ENCODE measurements around the gene GTF3C1.

The GTF3C1 gene

GRCh38 chr16:27515874-27516353 lies 33.8 kb downstream of the GTF3C1 start:
- H3K36me3 ChIP-seq (ENCODE audit: control insufficient read depth, insufficient read depth, low read length), result peaks cover 20% of the 10 kb centered on the region
- no peaks in the 10 kb centered on the region for H3K4me1 ChIP-seq (ENCODE audit: control insufficient read depth, insufficient read depth, low read length)

DNA sequence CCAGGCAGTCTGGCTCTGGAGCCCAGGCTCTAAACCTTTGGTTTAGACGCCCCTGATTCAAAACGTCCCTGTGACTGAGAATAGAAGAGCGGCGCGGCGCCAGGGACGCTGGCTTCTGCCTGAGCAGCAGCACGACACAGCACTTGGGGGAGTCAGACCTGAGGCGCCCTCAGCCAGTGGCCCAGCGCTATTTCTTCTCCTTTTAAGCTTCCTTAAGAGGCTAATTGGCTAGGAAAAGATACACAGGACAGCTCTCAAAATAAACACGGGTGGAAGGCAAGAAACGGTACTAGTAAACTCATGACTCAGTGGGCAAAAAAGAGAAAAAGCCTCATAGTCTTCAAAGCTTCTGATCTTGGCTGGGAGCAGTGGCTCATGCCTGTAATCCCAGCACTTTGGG lies 34.9 kb downstream of the GTF3C1 start:
- no peaks in the 10 kb centered on the region for H3K27me3 ChIP-seq (ENCODE audit: control insufficient read depth, insufficient read depth, low read length)
- H3K4me3 ChIP-seq (ENCODE audit: low read depth, low read length), result no peak overlapping the region
- H3K9me3 ChIP-seq (ENCODE audit: control insufficient read depth, insufficient read depth, low read length), result no peaks in the 10 kb centered on the region
- no peaks in the 10 kb centered on the region for H3K4me1 ChIP-seq (ENCODE audit: control insufficient read depth, insufficient read depth, low read length)
- peaks cover 20% of the 10 kb centered on the region for H3K36me3 ChIP-seq (ENCODE audit: control insufficient read depth, insufficient read depth, low read length)
- H3K9ac ChIP-seq (ENCODE audit: low read depth, low read length), result no peak overlapping the region

More at GRCh38 chr16:27515874-27516353, 33.8 kb downstream of the GTF3C1 start:
- Histone ChIP-seq H3K4me3 (ENCODE audit: low read depth, low read length) (no peak overlapping the region), H3K9ac (ENCODE audit: low read depth, low read length) (no peak overlapping the region), H3K9me3 (ENCODE audit: control insufficient read depth, insufficient read depth, low read length) (no peaks in the 10 kb centered on the region), H3K27me3 (ENCODE audit: control insufficient read depth, insufficient read depth, low read length) (no peaks in the 10 kb centered on the region)

- Histone ChIP-seq H3K9ac (ENCODE audit: low read depth, low read length) (no peak overlapping the region), H3K36me3 (ENCODE audit: control insufficient read depth, insufficient read depth, low read length) (peaks cover 35% of the 10 kb centered on the region)
These were observed 37.9 kb downstream of the GTF3C1 start for GRCh38 chr16:27511657-27512448.

DNA sequence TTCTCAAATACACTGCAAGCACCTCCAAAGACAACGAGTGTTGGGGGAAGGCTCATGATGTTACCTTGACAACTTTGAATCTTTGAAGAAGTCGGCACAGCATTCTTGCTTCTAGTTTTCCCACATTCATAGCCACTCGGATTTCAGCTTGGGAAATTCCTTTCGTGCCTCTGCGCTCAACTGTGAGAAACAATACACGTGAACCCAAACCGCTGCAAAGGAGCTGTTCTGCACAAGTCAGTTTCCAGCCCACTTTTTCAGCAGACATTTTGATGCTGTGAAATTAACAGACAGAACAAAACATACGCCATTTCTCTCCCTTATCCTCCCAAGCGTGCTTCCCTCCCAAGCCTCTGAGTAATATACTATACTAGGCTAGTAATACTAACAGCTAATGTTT lies 41.2 kb downstream of the GTF3C1 start:
- Histone ChIP-seq H3K9ac (ENCODE audit: low read depth, low read length) (no peak overlapping the region), H3K9me3 (ENCODE audit: control insufficient read depth, insufficient read depth, low read length) (no peaks in the 10 kb centered on the region), H3K36me3 (ENCODE audit: control insufficient read depth, insufficient read depth, low read length) (peaks cover 58% of the 10 kb centered on the region), H3K27me3 (ENCODE audit: control insufficient read depth, insufficient read depth, low read length) (no peaks in the 10 kb centered on the region), H3K4me1 (ENCODE audit: control insufficient read depth, insufficient read depth, low read length) (no peaks in the 10 kb centered on the region), H3K4me3 (ENCODE audit: low read depth, low read length) (no peak overlapping the region)

More at GRCh38 chr16:27511657-27512448, 37.9 kb downstream of the GTF3C1 start:
- H3K27me3 ChIP-seq (ENCODE audit: control insufficient read depth, insufficient read depth, low read length), result no peaks in the 10 kb centered on the region
- no peaks in the 10 kb centered on the region for H3K4me1 ChIP-seq (ENCODE audit: control insufficient read depth, insufficient read depth, low read length)
- H3K9me3 ChIP-seq (ENCODE audit: control insufficient read depth, insufficient read depth, low read length), result no peaks in the 10 kb centered on the region
- H3K4me3 ChIP-seq (ENCODE audit: low read depth, low read length), result no peak overlapping the region

GRCh38 chr16:27506771-27507170 lies 42.9 kb downstream of the GTF3C1 start:
- H3K9me3 ChIP-seq (ENCODE audit: control insufficient read depth, insufficient read depth, low read length), result no peaks in the 10 kb centered on the region
- no peaks in the 10 kb centered on the region for H3K27me3 ChIP-seq (ENCODE audit: control insufficient read depth, insufficient read depth, low read length)
- H3K9ac ChIP-seq (ENCODE audit: low read depth, low read length), result no peak overlapping the region
- H3K4me3 ChIP-seq (ENCODE audit: low read depth, low read length), result no peak overlapping the region
- peaks cover 71% of the 10 kb centered on the region for H3K36me3 ChIP-seq (ENCODE audit: control insufficient read depth, insufficient read depth, low read length)
- no peaks in the 10 kb centered on the region for H3K4me1 ChIP-seq (ENCODE audit: control insufficient read depth, insufficient read depth, low read length)

DNA sequence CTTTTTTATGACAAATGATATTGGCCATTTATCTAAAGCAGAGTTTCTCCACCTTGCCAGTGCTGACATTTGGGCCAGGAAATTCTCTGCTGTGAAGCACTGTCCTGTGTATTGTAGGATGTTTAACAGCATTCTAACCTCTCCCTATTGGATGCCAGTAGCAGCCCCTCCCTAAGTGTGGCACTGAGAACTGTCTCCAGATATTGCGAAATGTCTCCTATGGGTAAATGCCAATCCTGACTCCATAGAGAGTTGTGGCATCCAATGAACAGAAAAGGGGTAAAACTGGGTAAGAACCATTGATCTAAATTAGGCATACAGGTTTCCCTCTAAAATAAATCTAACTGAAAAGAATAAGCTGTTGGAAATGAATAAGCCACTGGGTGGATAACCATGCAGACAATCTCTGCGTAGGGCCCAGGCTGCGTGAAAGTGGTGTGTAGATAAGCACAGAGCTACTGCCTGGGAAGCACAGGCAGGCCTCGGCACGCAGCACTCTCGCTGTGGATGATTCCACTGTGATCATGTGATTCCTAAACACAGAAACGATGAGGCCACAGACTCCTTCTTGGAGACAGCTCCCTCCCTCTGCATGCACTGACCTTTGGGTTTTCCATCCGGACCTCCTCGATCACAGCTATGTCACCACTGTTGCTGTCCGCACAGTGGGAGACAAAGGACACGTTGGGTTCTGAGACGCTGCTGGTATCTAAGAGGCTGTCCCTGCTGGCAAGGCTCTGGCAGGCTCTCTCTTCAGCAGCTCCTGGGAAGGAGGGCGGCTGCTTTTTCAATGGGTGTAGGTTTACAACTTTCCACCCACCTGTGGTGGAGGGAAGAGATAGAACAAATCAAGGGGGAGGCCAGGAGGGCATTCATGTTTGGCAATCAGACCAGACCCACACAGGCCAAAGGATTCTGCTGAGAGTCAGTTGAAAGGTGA lies 44.1 kb downstream of the GTF3C1 start:
- H3K9me3 ChIP-seq (ENCODE audit: control insufficient read depth, insufficient read depth, low read length), result no peaks in the 10 kb centered on the region
- H3K36me3 ChIP-seq (ENCODE audit: control insufficient read depth, insufficient read depth, low read length), result peaks cover 79% of the 10 kb centered on the region
- H3K9ac ChIP-seq (ENCODE audit: low read depth, low read length), result no peak overlapping the region
- no peaks in the 10 kb centered on the region for H3K27me3 ChIP-seq (ENCODE audit: control insufficient read depth, insufficient read depth, low read length)
- no peaks in the 10 kb centered on the region for H3K4me1 ChIP-seq (ENCODE audit: control insufficient read depth, insufficient read depth, low read length)
- no peak overlapping the region for H3K4me3 ChIP-seq (ENCODE audit: low read depth, low read length)

DNA sequence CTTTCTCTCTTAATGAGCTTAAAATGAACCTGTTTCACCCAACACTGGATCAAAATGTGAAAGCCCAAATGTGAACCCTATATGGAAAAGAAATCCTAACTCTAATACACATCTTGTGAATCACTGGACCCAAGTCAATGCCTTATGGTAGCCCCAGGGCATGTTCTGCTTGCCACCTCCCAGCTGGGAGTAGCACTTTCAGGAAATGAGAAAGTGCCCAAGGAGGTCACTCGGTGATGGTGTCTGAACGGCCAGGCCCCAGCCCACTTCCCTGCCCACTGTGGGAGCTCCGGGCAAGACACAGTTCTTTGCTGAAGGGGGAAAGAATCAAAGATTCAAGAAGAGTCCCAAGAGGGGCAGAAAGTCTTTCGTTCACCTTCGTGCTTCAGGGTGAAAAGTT lies 46.1 kb downstream of the GTF3C1 start:
- Histone ChIP-seq H3K9me3 (ENCODE audit: control insufficient read depth, insufficient read depth, low read length) (no peaks in the 10 kb centered on the region), H3K9ac (ENCODE audit: low read depth, low read length) (no peak overlapping the region), H3K4me1 (ENCODE audit: control insufficient read depth, insufficient read depth, low read length) (no peaks in the 10 kb centered on the region), H3K36me3 (ENCODE audit: control insufficient read depth, insufficient read depth, low read length) (peaks cover 83% of the 10 kb centered on the region), H3K27me3 (ENCODE audit: control insufficient read depth, insufficient read depth, low read length) (no peaks in the 10 kb centered on the region), H3K4me3 (ENCODE audit: low read depth, low read length) (no peak overlapping the region)

DNA sequence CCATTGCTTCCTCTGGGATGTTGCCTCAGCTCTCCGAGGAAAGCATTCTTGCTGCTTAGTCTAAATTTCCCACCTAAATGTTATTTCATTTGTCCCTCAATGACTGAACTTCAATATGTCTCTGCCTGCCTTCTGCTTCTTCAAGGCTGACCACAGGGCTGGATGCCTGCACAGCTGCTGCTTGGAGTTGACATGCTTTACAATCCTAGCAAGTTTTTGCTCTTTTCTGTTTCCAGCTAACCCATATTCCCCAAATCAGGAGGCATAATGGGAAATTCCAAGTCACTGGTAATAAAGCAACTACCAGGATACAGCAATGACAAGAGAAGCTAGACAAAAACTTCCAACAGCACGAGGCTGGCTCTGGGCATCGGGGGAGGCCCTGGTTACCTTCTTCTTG lies 48.9 kb downstream of the GTF3C1 start:
- Histone ChIP-seq H3K9ac (ENCODE audit: low read depth, low read length) (no peak overlapping the region), H3K4me3 (ENCODE audit: low read depth, low read length) (no peak overlapping the region), H3K27me3 (ENCODE audit: control insufficient read depth, insufficient read depth, low read length) (no peaks in the 10 kb centered on the region), H3K9me3 (ENCODE audit: control insufficient read depth, insufficient read depth, low read length) (no peaks in the 10 kb centered on the region), H3K4me1 (ENCODE audit: control insufficient read depth, insufficient read depth, low read length) (no peaks in the 10 kb centered on the region), H3K36me3 (ENCODE audit: control insufficient read depth, insufficient read depth, low read length) (peaks cover 83% of the 10 kb centered on the region)

DNA sequence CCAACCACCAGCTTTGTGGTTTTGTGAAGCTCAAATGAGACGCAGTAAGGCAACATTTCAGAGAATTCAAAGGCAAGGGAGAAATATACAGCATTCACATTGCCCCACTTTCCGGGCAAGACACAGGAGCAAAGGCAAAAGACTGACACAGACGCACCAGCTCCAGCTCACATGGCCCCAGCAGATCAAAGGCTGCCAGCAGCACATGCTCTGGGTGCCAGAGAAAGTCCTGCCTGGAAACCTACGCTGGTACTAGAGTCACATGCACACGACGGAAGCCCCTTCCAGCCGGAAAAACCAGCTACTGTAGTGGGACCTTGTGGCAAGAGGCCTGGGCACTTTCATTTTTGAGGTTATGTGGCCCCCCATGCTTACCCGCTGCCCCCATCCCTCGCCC lies 50.1 kb downstream of the GTF3C1 start:
- H3K9me3 ChIP-seq (ENCODE audit: control insufficient read depth, insufficient read depth, low read length), result no peaks in the 10 kb centered on the region
- H3K36me3 ChIP-seq (ENCODE audit: control insufficient read depth, insufficient read depth, low read length), result peaks cover 83% of the 10 kb centered on the region
- H3K27me3 ChIP-seq (ENCODE audit: control insufficient read depth, insufficient read depth, low read length), result no peaks in the 10 kb centered on the region
- no peaks in the 10 kb centered on the region for H3K4me1 ChIP-seq (ENCODE audit: control insufficient read depth, insufficient read depth, low read length)
- H3K9ac ChIP-seq (ENCODE audit: low read depth, low read length), result no peak overlapping the region
- H3K4me3 ChIP-seq (ENCODE audit: low read depth, low read length), result no peak overlapping the region

GRCh38 chr16:27498916-27499658 lies 50.6 kb downstream of the GTF3C1 start:
- no peaks in the 10 kb centered on the region for H3K9me3 ChIP-seq (ENCODE audit: control insufficient read depth, insufficient read depth, low read length)
- H3K4me3 ChIP-seq (ENCODE audit: low read depth, low read length), result no peak overlapping the region
- no peaks in the 10 kb centered on the region for H3K4me1 ChIP-seq (ENCODE audit: control insufficient read depth, insufficient read depth, low read length)
- H3K9ac ChIP-seq (ENCODE audit: low read depth, low read length), result no peak overlapping the region
- H3K27me3 ChIP-seq (ENCODE audit: control insufficient read depth, insufficient read depth, low read length), result no peaks in the 10 kb centered on the region
- peaks cover 80% of the 10 kb centered on the region for H3K36me3 ChIP-seq (ENCODE audit: control insufficient read depth, insufficient read depth, low read length)

DNA sequence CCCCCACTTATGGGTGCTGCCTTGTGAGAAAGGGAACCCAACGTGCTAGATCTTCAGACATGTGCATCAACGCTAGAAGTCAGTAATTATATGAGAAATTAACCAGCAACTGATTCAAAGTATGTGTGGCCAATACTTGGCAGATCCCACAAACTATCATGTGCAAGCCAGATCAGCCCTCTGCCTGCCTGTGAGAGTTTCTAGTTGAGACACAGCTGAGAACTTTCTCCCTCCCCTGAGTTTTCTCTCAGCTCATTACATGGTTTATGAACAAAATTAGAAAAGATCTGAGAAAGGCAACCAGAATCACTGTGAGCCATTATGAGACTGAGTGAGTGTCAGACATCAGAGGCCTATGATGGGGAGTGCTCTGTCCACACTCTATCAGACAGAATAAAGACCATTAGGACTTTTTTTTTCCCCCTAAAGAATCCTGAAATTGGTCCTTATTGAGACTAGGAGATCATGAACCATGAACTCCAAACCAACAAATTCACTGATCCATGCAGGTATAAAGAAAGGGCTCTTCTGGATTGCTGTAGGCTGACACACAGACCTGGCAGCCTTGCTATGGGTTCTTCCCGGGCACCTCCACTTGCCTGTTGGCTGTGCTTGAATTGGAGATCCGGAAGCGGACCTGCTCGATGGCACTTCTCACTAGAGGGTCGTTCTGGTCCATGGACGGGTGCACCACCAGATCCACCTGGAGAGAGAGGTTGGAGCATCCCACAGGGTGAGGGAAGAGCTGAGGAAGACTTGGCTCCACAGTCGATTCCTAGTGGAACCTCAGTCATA lies 51.5 kb downstream of the GTF3C1 start:
- no peak overlapping the region for H3K4me3 ChIP-seq (ENCODE audit: low read depth, low read length)
- no peaks in the 10 kb centered on the region for H3K27me3 ChIP-seq (ENCODE audit: control insufficient read depth, insufficient read depth, low read length)
- peaks cover 72% of the 10 kb centered on the region for H3K36me3 ChIP-seq (ENCODE audit: control insufficient read depth, insufficient read depth, low read length)
- H3K9me3 ChIP-seq (ENCODE audit: control insufficient read depth, insufficient read depth, low read length), result no peaks in the 10 kb centered on the region
- H3K9ac ChIP-seq (ENCODE audit: low read depth, low read length), result no peak overlapping the region
- H3K4me1 ChIP-seq (ENCODE audit: control insufficient read depth, insufficient read depth, low read length), result no peaks in the 10 kb centered on the region

Measured in iPS-15b (cell line).